Activated CD8-positive, alpha-beta memory T cell treated with anti-CD3 and anti-CD28 coated beads for 36 hours (primary cell): ENCODE measurements around the gene KIF17. TPM values are rescaled to one million over a fixed set of nuclear protein-coding genes. Genes with fewer than 3 reads are reported as not detected.

Experiments
- CTCF ChIA-PET: fragments of 350-600 bp; sonication (Branson Sonifier 250); formaldehyde crosslinking; loops from one replicate; lab custom pipeline; 2021; ENCODE audit warnings: antibody characterized with exemption; lab: Charles Lee
- POLR2A ChIA-PET: fragments of 350-600 bp; sonication (Branson Sonifier 250); formaldehyde crosslinking; loops from one replicate; lab custom pipeline; 2021; ENCODE audit warnings: antibody characterized with exemption; lab: Charles Lee
- total RNA-seq, 2 experiments: library from RNA; stranded (reverse); gene quantifications; one replicate each; pipeline ENCODE4 v1.2.3, GENCODE V29; 2021

KIF17 gene
- total RNA-seq, 2 experiments from 2014 or later = not detected

DNA sequence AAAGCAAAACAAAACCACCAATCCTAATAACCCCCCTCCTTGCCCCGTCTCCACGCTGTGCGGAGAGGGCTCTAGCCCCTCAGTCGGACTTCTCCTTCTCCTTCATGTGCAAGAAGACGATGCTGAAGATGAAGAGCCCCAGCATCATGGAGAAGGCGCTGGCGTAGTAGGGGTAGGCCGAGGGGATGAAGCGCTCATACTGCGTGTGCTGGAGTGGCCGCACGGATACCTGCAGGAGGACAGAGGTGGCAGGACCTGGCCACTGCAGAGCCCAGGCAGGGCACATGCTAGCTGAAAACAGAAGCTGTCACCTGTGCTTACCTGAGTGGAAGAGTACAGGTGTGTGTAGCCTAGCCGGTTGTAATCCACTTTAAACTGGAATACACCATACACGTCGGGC is 65.5 kb downstream of the KIF17 start:
- POLR2A ChIA-PET = interaction anchor here (0.7 kb wide), 1 partner anchor 14 kb away, joined by 3 read pairs; no protein-coding TSS in a partner anchor
- CTCF ChIA-PET = no interaction called here

DNA sequence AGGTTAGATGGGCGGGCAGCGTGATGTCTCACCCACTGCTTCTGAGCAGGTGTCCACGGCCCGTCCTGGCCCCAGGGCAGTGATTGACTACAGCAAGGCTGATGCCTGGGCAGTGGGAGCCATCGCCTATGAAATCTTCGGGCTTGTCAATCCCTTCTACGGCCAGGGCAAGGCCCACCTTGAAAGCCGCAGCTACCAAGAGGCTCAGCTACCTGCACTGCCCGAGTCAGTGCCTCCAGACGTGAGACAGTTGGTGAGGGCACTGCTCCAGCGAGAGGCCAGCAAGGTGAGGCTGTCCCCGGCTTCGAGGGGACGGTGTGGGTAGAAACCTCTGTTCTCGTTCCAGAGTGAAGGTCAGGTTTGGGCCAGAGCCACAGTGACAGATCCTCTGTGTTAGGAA is 68.9 kb downstream of the KIF17 start:
- CTCF ChIA-PET = no interaction called here

DNA sequence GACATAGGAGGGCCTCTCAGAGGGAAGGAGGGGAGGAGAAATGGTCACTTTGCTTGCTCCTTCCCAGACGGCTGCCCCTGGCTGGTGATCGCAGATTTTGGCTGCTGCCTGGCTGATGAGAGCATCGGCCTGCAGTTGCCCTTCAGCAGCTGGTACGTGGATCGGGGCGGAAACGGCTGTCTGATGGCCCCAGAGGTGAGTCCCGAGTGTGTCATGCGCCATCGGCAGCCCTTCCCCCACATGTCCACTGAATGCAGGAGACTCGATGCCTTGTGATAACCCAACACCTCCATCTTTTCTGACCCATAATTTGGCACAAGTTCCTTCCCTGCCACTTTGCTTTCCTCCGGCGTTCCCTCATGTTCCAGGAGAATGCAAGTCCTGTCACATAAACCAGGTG is 69.4 kb downstream of the KIF17 start:
- POLR2A ChIA-PET = no interaction called here
- CTCF ChIA-PET = no interaction called here

More for the DNA sequence above, 68.9 kb downstream of the KIF17 start:
- POLR2A ChIA-PET = no interaction called here

DNA sequence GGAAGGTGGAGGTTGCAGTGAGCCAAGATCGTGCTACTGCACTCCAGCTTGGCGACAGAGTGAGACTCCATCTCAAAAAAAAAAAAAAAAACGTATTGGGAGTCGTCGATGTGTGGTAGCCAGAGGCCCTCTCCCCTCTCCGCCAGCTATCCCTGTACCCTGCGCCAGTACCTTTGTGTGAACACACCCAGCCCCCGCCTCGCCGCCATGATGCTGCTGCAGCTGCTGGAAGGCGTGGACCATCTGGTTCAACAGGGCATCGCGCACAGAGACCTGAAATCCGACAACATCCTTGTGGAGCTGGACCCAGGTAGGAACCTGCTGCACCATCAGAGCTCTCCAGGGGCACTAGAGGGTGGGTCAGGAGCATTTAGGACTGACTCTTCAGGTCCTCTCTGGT is 72.4 kb downstream of the KIF17 start:
- ChIA-PET CTCF (interaction anchor here (0.6 kb wide), 1 partner anchor 467 kb away, joined by 3 read pairs; no protein-coding TSS in a partner anchor), POLR2A (interaction anchor here (0.7 kb wide), 1 partner anchor 550 kb away, joined by 3 read pairs; no protein-coding TSS in a partner anchor)

DNA sequence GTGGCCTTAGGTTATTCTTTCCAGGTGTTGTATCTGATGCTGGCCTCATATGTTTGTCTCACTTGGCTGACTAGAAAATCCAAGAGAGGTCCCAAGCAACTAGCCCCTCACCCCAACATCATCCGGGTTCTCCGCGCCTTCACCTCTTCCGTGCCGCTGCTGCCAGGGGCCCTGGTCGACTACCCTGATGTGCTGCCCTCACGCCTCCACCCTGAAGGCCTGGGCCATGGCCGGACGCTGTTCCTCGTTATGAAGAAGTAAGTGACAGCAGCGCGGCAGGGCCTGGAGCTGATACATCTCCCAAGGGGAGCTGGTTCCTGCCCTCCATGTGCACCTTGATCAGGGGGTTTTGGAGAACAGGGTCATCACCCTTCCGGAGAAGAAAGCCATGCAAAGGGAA is 73.4 kb downstream of the KIF17 start:
- POLR2A ChIA-PET = no interaction called here
- CTCF ChIA-PET = no interaction called here

DNA sequence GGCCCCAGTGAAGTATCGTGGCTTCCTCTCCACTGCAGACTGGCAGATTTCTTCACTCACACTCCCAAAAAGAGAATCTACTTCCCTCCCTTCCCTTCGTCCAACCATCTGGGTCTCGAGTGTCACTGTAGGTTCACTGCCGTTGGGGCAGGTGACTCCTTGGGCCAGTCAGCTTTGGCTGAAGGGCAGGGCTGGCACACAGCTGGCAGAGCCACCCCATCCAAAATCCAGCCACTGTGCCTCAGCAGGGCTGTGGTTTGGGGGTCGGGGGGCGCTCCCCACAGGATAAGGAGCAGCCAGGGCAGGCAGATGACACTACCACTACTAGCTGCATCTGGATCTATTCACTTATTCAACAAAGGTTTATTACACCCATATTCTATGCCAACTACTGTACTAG is 74.7 kb downstream of the KIF17 start:
- CTCF ChIA-PET = interaction anchor here (0.7 kb wide), 1 partner anchor 10 kb away, joined by 3 read pairs; the partner anchor contains the start of gene PINK1
- POLR2A ChIA-PET = no interaction called here

DNA sequence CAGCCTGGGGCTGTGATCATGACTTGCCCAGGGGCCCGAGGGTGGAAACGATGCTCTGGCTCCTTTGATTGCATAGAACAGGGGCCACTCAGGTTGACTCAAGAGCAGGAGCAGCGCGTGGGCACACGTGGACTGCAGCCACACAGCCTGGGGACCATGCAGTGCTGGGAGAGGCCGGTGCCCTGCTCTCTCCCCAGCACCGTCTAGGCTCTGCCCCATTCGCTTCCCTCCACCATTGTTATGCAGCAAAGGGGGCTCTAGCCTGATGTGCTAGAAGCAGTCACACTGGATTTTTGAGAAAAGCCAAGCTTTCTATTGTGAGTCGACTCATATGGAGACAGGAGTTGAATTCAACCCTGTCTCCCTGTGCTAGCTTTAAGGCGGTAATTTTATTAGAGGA is 75.8 kb downstream of the KIF17 start:
- ChIA-PET CTCF (interaction anchor here (0.6 to 1.6 kb wide), 5 partner anchors 8 to 1845 kb away, joined by 3 to 4 read pairs (median 4); partner anchors contain the start of gene PINK1), POLR2A (no interaction called here)

DNA sequence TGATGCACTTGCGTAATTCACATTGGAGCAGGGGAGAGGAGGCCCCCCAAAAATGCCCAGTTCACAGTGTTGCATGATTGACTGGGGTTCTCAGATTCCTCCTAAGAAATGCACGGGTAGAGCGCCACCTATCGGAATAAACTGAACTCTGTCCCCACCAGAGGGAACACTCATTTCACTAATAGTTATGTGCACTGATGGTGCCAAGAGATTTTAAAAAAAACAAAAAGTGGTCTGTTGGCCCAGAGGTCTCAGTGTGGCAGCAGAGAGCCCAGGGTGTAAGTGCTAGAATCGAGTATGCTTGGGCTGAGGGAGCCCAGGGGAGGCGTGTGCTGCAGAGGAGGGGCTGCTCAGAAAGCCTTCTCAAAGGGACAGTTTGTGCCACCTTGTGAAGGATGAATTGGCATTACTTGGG is 77.6 kb downstream of the KIF17 start:
- CTCF ChIA-PET = interaction anchor here (0.9 to 2.5 kb wide), 2 partner anchors 65 to 117 kb away, joined by 3 to 12 read pairs; no protein-coding TSS in a partner anchor
- POLR2A ChIA-PET = no interaction called here

DNA sequence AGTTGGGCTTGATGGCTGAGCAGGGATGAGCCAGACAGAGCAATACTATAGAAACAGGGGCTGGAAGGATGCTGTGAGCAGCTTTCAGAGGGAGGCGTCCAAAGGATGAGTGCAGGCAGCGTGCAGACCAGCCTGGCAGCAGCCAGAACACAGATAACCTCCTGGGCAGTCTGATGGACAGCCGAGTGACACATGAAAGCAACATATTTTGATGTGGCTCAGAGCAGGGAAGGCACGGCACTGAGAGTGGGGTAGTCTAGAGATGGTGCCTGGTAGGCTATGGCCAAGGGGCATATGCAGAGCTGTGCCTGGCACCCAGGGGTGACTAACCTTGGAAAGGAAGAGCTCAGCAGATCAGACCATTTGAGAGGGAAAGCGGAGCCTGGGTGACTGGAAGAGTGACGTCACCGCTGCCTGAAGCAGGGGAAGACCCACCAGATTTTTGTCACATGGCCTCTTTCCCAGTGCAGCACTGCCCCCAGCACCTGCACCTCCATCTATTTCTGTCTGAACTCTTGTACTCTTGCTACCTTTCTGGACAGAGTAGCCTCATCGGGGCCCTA is 80.9 kb downstream of the KIF17 start:
- CTCF ChIA-PET = interaction anchor here (1.3 kb wide), 1 partner anchor 10 kb away, joined by 4 read pairs; no protein-coding TSS in a partner anchor
- POLR2A ChIA-PET = no interaction called here

DNA sequence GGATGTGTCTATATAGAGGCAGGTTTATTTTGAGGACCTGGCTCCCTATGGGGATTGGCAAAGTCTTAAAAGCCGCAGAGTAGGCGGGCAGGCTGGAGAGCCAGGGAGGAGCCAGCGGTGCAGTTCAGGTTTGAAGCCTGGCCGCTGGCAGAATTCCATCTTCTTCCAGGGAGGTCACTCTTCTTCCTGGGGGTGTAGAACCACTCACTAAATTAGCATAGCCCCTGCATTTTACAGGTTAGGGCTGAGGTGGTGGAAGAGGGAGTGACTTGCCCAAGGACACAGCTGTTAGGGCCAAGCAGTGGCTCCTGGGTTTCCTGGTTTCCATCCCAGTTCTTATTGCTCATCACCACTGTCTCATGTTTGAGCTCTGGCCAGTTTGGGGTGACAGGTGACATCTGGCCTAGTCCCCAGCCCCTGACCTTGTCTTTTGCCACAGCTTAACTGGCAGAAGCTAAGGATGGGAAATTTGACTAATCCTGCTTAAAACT is 83.2 kb downstream of the KIF17 start:
- ChIA-PET POLR2A (no interaction called here), CTCF (no interaction called here)

DNA sequence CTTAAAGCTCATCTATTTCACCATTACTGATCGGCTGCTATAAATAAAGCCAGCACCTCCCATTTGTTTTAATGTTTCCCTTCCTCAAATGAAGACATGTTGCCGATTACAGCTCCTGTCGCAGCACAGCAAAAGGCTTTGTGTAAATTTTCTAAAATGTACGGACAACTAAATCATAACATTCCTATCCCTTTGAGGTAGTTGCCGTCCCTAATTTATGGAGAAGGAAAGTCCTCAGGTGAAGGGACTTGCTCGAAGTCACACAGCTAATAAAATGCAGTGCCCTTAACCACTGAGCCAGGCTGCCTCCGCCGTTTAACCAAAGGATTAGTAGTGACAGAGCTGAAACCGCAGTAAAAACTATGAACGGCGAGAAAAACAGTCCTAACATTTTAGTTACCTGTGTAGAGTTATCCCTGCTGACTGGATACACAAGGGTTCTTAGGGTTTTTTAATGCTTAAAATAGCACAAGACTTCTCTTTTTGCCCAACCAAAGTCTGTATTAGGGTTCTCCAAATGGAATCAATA is 83.7 kb downstream of the KIF17 start:
- ChIA-PET POLR2A (interaction anchor here (1.0 kb wide), 2 partner anchors 27 to 126 kb away, joined by 3 to 9 read pairs; partner anchors contain the start of genes DDOST and MUL1), CTCF (interaction anchor here (0.6 to 1.4 kb wide), 5 partner anchors 8 to 421 kb away, joined by 3 to 4 read pairs (median 3); no protein-coding TSS in a partner anchor)

DNA sequence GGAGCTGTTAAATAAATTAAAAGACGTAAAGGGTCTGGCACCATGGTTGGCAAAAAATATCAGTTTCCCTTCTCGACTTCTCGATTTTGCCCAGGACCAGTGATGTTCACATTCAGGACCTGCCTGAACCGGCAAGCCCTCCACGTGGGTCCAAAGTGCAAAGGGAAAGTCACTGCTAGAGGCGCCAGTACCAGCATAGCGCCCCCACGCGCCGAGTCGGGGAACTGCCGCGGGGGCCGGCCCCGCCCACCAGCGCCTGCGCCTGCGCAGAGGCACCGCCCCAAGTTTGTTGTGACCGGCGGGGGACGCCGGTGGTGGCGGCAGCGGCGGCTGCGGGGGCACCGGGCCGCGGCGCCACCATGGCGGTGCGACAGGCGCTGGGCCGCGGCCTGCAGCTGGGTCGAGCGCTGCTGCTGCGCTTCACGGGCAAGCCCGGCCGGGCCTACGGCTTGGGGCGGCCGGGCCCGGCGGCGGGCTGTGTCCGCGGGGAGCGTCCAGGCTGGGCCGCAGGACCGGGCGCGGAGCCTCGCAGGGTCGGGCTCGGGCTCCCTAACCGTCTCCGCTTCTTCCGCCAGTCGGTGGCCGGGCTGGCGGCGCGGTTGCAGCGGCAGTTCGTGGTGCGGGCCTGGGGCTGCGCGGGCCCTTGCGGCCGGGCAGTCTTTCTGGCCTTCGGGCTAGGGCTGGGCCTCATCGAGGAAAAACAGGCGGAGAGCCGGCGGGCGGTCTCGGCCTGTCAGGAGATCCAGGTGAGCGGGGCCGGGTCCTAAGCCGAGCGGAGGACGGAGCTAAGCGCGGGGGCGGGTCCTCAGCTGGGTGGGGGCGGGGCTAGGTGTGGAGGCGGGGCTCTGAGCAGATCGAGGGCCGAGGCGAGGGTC is 84.4 kb downstream of the KIF17 start, which contains the start of gene PINK1:
TSS of gene PINK1 (plus strand) at position 269 of the 875 bp plus-strand sequence. CDS start at position 360, 91 bp downstream.
- ChIA-PET POLR2A (interaction anchor here (1.0 kb wide), 2 partner anchors 28 to 125 kb away, joined by 3 to 9 read pairs; partner anchors contain the start of genes DDOST and MUL1), CTCF (interaction anchor here (0.6 to 1.4 kb wide), 8 partner anchors 9 to 420 kb away, joined by 3 to 4 read pairs (median 3); no protein-coding TSS in a partner anchor)

DNA sequence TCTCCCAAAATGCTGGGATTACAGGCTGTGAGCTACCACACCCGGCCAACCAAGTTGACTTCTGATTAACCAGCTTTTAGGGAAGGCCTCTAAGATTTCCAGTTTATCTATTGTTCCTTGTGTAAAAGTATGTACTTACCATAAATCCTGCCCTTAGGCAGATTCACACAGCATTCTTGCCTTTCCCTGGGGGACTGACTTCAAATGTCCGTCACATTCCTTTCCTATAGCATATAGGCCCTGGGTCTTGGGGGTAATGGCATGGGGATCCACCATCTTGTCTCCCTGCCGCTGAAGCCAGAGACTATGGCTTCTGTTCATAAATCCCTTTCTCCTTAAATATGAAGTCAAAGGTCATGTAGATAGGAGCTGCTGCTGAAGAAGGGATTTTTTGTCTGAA is 85.4 kb downstream of the KIF17 start:
- ChIA-PET POLR2A (no interaction called here), CTCF (interaction anchor here (0.6 to 1.4 kb wide), 5 partner anchors 10 to 198 kb away, joined by 3 read pairs; no protein-coding TSS in a partner anchor)

DNA sequence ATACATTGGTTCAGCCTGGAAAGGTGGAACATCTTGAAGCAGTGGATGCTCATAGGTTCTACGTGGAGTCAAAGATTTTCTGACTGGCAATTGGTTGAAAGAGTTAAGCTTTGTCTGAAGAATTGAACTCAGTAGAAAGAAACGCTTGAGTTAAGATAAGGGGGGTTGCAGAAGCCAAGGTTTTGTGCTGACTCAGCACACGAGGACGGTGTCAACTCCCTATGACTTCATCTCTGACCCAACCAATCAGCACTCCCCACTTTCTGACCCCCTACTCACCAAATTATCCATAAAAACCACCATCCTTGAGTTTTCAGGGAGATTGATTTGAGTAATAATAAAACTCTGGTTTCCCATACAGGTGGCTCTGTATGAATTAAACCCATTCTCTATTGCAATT is 87.1 kb downstream of the KIF17 start:
- ChIA-PET POLR2A (no interaction called here), CTCF (interaction anchor here (0.9 to 1.6 kb wide), 2 partner anchors 9 to 32 kb away, joined by 3 read pairs; no protein-coding TSS in a partner anchor)

DNA sequence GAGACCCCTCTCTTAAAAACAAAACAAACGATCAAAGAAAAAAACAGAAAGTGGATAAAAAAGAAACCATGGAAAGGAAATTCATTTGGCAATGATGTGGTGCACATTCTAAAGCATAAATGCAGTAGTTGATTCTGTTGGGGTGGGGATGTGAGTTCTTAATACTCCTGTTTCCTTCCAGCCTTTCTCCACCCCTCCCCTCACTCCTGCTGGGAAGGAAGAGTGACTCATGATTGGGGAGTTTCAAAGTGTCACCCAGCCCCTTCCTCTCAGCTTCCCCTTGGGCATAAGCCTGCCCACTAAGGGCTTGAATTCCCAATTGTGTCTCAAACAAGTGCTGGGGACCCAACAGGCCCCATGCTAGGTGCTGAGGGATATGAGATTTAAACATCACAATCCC is 91.3 kb downstream of the KIF17 start:
- ChIA-PET CTCF (no interaction called here), POLR2A (no interaction called here)

DNA sequence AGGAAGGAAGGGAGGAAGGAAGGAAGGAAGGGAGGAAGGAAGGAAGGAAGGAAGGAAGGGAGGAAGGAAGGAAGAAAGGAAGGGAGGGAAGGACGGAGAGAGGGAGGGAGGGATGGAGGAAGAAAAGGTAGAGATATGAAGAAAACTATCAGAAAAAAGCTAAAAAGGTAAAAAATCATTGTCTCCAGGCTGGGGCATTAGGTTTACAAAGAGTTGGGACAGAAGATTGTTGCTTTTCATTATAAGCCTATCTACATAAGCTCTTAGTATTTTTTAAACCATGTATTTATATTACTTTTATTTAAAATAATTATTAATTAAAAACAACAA is 91.7 kb downstream of the KIF17 start:
- ChIA-PET CTCF (no interaction called here), POLR2A (no interaction called here)

DNA sequence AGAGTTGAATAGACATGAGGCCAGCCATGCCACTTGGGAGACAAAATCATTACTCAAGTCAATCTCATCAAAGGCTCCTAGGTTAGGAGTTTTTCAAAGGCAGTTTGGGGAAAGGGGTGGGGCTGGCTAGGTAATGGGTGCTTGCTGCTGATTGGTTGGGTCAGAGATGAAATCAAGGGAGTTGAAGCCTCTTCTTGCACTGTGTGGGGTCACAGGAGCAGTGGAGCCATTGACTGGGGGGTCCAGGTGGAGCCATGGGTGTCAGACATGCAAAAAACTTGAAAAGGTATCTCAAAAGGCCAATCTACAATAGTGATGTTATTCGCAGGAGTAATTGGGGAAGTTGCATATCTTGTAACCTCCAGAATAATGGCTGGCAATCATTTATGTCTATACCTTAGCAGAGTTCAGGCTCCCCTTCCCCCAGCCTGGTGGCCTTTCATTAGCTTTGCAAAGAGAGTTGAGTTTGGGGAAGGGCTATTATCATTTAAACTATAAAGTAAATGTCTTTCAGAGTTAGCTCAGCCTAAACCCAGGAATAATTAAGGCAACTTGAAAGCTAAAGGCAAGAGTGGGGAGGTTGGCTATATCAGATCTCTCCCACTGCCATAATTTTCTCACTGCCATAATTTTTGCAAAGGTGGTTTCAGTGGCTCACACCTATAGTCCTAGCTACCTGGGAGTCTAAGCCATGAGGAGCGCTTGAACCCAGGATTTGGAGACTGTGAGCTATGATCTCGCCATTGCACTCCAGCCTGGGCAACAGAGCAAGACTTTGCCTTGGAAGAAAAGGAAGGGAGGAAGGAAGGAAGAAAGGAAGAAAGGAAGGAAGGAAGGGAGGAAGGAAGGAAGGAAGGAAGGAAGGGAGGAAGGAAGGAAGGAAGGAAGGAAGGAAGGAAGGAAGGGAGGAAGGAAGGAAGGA is 92.4 kb downstream of the KIF17 start:
- ChIA-PET CTCF (no interaction called here), POLR2A (no interaction called here)

DNA sequence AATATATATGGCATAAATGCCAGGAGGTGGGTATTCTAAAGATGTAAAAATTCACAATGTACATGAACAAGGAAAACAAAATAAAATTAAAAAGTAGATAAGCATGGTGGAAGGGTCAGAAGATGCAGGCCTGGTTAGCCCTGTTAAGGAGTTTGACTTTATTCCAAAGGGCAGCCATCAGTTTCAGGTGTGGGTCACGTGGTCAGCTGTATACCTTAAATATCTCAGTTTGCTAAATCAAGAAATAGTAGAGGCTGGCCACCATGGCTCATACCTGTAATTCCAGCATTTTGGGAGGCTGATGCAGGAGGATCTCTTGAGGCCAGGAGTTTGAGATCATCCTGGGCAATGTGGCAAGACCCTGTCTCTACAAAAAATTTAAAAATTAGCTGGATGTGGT is 93.1 kb downstream of the KIF17 start:
- ChIA-PET POLR2A (no interaction called here), CTCF (no interaction called here)
